NCI-H128 (cell line): ENCODE results near the gene GJD3.

Experiments used
- DNase-seq: peaks from one replicate; lab custom pipeline; 2025; ENCODE audit not compliant: unreplicated experiment; lab: John Stamatoyannopoulos, UW

GJD3 gene

GRCh38 chr17:40325156-40326013, 39.2 kb downstream of the GJD3 start:
- DNase-seq, result no peak

- DNase-seq, result no peak
These were observed 40.9 kb downstream of the GJD3 start for GRCh38 chr17:40323391-40324381.

GRCh38 chr17:40322358-40323315, 41.9 kb downstream of the GJD3 start:
- no peak for DNase-seq

GRCh38 chr17:40321961-40322357, 42.6 kb downstream of the GJD3 start:
- DNase-seq, result no peak

GRCh38 chr17:40321524-40321929, 43.0 kb downstream of the GJD3 start:
- DNase-seq, result no peak

- no peak for DNase-seq
These were observed 43.6 kb downstream of the GJD3 start for GRCh38 chr17:40320756-40321523.

- DNase-seq, result no peak
These were observed 44.6 kb downstream of the GJD3 start for GRCh38 chr17:40319651-40320540.

- DNase-seq, result no peak
These were observed 45.6 kb downstream of the GJD3 start for GRCh38 chr17:40318830-40319391.

- DNase-seq, result peak; percentile 43
These were observed 46.4 kb downstream of the GJD3 start for GRCh38 chr17:40317880-40318829.

GRCh38 chr17:40317345-40317873, 47.1 kb downstream of the GJD3 start:
- no peak for DNase-seq

GRCh38 chr17:40316571-40317344, 47.8 kb downstream of the GJD3 start:
- no peak for DNase-seq

GRCh38 chr17:40315678-40316570, 48.6 kb downstream of the GJD3 start:
- DNase-seq, result no peak

- DNase-seq, result no peak
These were observed 49.3 kb downstream of the GJD3 start for GRCh38 chr17:40315206-40315605.

GRCh38 chr17:40314584-40314956, 50.0 kb downstream of the GJD3 start:
- peak; percentile 27 for DNase-seq
